OCI-LY3 (cell line): ENCODE data around the gene GDPD2.

Source experiments
- CTCF ChIP-seq: fragments of 200-600, 300-600 bp; sonication (generic); IDR thresholded peaks from 2 replicates; pipeline ENCODE4 v1.5.1; 2014; ENCODE audit warnings: antibody characterized with exemption, low read length, low read depth
- EZH2phosphoT487 ChIP-seq: fragments of 200-600 bp; shearing (Covaris generic); IDR thresholded peaks from 2 replicates; pipeline ENCODE4 v1.6.1; 2018; ENCODE audit warnings: antibody characterized with exemption, mixed run types, low read depth

GRCh38 chrX:70478526-70479245, 55.6 kb downstream of the GDPD2 start:
- TF ChIP-seq EZH2phosphoT487 (no peak), CTCF (no peak)
